Ovary (tissue), 9 donors: Measurements from ENCODE around the gene ERLEC1. TPM values are rescaled to one million over a fixed set of nuclear protein-coding genes. Genes with fewer than 3 reads are reported as not detected.
A peak's percentile ranks its signal among the peaks of the same experiment; 100 is the strongest.
"Not testable (repeated sequence)": the region's sequence is repeated elsewhere in the genome, so short reads cannot be mapped to it uniquely, and the experiment has no call there.

Experiments
- DNase-seq, 5 donors: peaks; one replicate each; pipeline ENCODE4 v3.0.0-alpha.2; 2019 to 2020
- H3K27ac ChIP-seq, 2 donors: fragments of 200-600 bp; one replicate each; pipeline versions ENCODE4 v1.5.1 to v1.8.0; 2019 to 2022
- H3K27me3 ChIP-seq: fragments of 200-600 bp; one replicate; pipeline ENCODE4 v1.8.0; 2022
- H3K36me3 ChIP-seq: fragments of 200-600 bp; sonication (generic); one replicate; pipeline ENCODE4 v1.5.1; 2019
- H3K4me1 ChIP-seq: one replicate; pipeline ENCODE4 v1.8.1; 2013; ENCODE audit warnings: mild to moderate bottlenecking, moderate library complexity; ENCODE audit not compliant: insufficient read depth
- H3K4me3 ChIP-seq: fragments of 200-600 bp; sonication (generic); one replicate; pipeline ENCODE4 v1.5.1; 2017
- H3K9me3 ChIP-seq, 2 donors: fragments of 200-600 bp in 1 of 2; sonication (generic) in 1 of 2; one replicate each; pipeline versions ENCODE4 v1.5.1 to v1.8.1; 2013 to 2019; ENCODE audit warnings: mild to moderate bottlenecking in 1 of 2, moderate library complexity in 1 of 2
- EP300 ChIP-seq: sonication (generic); formaldehyde crosslinking; IDR thresholded peaks from one replicate; pipeline ENCODE4 v1.6.1; 2017; ENCODE audit warnings: antibody characterized with exemption
- POLR2A ChIP-seq: fragments of 450-650 bp; IDR thresholded peaks from one replicate; pipeline ENCODE4 v1.6.1; 2017; ENCODE audit warnings: antibody characterized with exemption, mild to moderate bottlenecking, moderate library complexity
- WGBS, 3 donors: extraction: QIAGEN DNeasy Blood & Tissue Kit in 1 of 3; methylation state at CpG; one replicate each; pipeline versions ENCODE4 v1.1.5 to v1.1.7; 2013 to 2017; 5-methylcytosine and 5-hydroxymethylcytosine counted together
- intact Hi-C, 4 donors: fragments of 100-400 bp; cut with DNase I; formaldehyde crosslinking; loops; one replicate each; pipeline versions ENCODE4 v1.11.0 to v1.15.1; 2022 to 2023
- polyA plus RNA-seq, 2 donors: library from polyadenylated mRNA; stranded (reverse); fragments of 200-250 nt in 1 of 2; fragments of 350-450 nt in 1 of 2; fragmentation: Illumina TruSeq in 1 of 2; extraction: RNeasy Lipid Tissue Mini Kit (QIAGEN cat#74804) in 1 of 2; gene quantifications; one replicate each; pipeline ENCODE4 v1.2.3, GENCODE V29; 2013 to 2014
- total RNA-seq, 7 donors: library from RNA; depleted of rRNA in 2 of 7; stranded (reverse); fragments of >200 nt in 2 of 7; fragmentation: NEBNext Ultra II Directional in 3 of 7; extraction: Animal tissue kit (Norgen Biotek cat#: 25700) in 3 of 7; gene quantifications; one replicate each; pipeline versions ENCODE4 v1.1.0 to v1.2.4, GENCODE V29; 2016 to 2023
- TF ChIP-seq, protein P1 (sequence below), 3 donors: fragments of 450-650 bp in 2 of 3; fragments of 200-600 bp in 1 of 3; IDR thresholded peaks; one replicate each; pipeline versions ENCODE4 v1.5.1 to v1.8.0; 2016 to 2022; ENCODE audit warnings: antibody characterized with exemption in 3 of 3, mild to moderate bottlenecking in 1 of 3
- donor health status: DM: no; HTN: no; CAD: no; lungs with moderate emphysema.
- donor health status: DM: no; HTN: no; CAD: no.
- donor health status: Bipolar disorder and iron deficiency.
- donor health status: DM: yes; HTN: yes; CAD: no.
- donor health status: DM: no; HTN: no; CAD: no.
- donor health status: DM: yes; HTN: yes; CAD: no.

The ERLEC1 gene
- total and polyA plus RNA-seq, 9 donors: 33.0 to 109 (median 45.3) TPM

DNA sequence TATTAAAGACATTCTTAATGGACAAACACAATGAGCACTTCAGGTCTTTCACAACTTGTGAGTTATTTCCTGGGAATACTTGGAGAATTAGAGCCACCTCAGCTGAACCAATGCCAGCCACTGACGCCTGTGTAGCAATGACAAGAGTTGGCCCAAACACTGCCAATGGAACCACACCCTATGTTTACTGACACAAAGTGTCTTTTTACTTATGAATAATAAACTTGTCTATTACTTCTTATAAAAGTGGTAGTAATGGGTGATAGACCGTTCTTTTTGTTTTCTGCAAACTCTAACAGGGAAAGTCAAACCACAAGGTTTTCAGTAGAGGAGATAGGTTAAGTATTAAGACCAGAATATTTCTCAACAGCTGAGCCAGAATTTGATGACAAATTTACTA is 31.7 kb upstream of the ERLEC1 start:
- no peak overlapping the region for H3K27ac ChIP-seq
- H3K27me3 ChIP-seq: no peaks in the 10 kb centered on the region
- TF ChIP-seq, protein P1, sequence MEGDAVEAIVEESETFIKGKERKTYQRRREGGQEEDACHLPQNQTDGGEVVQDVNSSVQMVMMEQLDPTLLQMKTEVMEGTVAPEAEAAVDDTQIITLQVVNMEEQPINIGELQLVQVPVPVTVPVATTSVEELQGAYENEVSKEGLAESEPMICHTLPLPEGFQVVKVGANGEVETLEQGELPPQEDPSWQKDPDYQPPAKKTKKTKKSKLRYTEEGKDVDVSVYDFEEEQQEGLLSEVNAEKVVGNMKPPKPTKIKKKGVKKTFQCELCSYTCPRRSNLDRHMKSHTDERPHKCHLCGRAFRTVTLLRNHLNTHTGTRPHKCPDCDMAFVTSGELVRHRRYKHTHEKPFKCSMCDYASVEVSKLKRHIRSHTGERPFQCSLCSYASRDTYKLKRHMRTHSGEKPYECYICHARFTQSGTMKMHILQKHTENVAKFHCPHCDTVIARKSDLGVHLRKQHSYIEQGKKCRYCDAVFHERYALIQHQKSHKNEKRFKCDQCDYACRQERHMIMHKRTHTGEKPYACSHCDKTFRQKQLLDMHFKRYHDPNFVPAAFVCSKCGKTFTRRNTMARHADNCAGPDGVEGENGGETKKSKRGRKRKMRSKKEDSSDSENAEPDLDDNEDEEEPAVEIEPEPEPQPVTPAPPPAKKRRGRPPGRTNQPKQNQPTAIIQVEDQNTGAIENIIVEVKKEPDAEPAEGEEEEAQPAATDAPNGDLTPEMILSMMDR (IDR thresholded peaks at IDR 0.05): no peak
- TF ChIP-seq EP300 (no peak), POLR2A (no peak)
- H3K36me3 ChIP-seq: no peaks in the 10 kb centered on the region
- 88 to 93% (median 89%) methylated on average over 2 of the region's 2 CpGs for WGBS, 3 donors
- intact Hi-C loops: no loop called here
- H3K9me3 ChIP-seq: no peaks in the 10 kb centered on the region
- H3K4me1 ChIP-seq: no peaks in the 10 kb centered on the region
- H3K4me3 ChIP-seq: no peak overlapping the region
- DNase-seq: no peak

DNA sequence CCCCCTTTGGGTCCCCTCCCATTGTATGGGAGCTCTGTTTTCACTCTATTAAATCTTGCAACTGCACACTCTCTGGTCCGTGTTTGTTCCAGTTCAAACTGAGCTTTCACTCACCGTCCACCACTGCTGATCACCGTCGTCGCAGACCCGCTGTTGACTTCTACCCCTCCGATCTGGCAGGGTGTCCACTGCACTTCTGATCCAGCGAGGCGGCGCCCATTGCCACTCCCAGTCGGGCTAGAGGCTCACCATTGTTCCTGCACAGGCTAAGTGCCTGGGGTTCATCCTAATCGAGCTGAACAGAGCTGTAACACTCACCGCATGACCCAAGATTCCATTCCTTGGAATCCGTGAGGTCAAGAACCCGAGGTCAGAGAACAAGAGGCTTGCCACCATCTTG is 30.2 kb upstream of the ERLEC1 start:
- no peaks in the 10 kb centered on the region for H3K27me3 ChIP-seq
- H3K36me3 ChIP-seq: no peaks in the 10 kb centered on the region
- H3K4me3 ChIP-seq: no peak overlapping the region
- H3K27ac ChIP-seq: no peak overlapping the region
- no peaks in the 10 kb centered on the region for H3K4me1 ChIP-seq
- no peaks in the 10 kb centered on the region for H3K9me3 ChIP-seq
- no peak for DNase-seq
- intact Hi-C loops: no loop called here
- 97 to 99% (median 98%) methylated on average over 15 of the region's 15 CpGs for WGBS, 3 donors
- TF ChIP-seq, protein P1 (IDR thresholded peaks at IDR 0.05): no peak
- TF ChIP-seq POLR2A (no peak), EP300 (no peak)

DNA sequence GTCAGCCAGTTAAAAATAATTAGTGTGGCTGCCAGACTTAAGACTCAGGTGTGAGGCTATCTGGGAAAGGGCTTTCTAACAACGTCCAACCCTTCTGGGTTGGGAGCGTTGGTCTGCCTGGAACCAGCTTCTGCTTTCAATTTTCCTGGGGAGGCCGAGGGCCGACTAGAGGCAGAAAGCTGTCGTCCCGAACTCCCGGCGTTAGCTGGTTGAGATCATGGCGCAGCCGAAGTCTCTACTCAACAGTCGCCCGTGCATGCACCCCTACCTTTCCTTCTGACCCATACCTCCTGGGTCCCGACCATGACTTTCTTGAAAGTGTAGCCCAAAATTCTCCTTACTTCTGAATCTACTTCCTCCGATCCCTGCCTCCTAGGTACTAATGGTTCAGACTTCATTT is 29.6 kb upstream of the ERLEC1 start:
- not testable (repeated sequence) for DNase-seq

DNA sequence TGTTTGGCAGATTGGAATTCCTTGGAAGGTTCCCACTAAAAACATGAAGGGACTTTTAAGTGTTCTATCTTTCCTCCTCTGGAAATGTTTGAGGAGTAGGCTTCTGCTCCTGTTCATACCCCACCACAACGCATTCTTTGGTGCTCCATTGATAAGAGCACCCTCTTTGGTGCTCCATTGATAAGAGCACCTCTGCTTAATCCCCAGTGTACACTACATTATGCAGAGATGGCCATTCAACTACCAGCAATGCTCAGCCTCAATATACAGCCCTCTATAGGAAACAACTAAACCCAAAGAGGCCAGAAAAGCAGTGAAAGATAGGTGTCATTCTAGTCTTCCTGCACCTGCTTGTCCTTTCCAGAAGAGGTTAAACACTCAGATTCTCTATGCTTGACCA is 21.1 kb upstream of the ERLEC1 start:
- no peaks in the 10 kb centered on the region for H3K36me3 ChIP-seq
- H3K27ac ChIP-seq: no peak overlapping the region
- H3K4me3 ChIP-seq: no peak overlapping the region
- no peaks in the 10 kb centered on the region for H3K4me1 ChIP-seq
- H3K9me3 ChIP-seq: no peaks in the 10 kb centered on the region
- TF ChIP-seq EP300 (no peak), POLR2A (no peak)
- TF ChIP-seq, protein P1 (IDR thresholded peaks at IDR 0.05): no peak
- DNase-seq: no peak
- WGBS, 3 donors: 84 to 97% (median 97%) methylated on average over 1 of the region's 1 CpG
- H3K27me3 ChIP-seq: no peaks in the 10 kb centered on the region
- intact Hi-C loops: no loop called here

More for the DNA sequence above, 29.6 kb upstream of the ERLEC1 start:
- H3K27me3 ChIP-seq, H3K4me1 ChIP-seq, H3K9me3 ChIP-seq, H3K36me3 ChIP-seq, intact Hi-C loops, H3K4me3 ChIP-seq, H3K27ac ChIP-seq: not testable (repeated sequence)
- WGBS, 3 donors: 97 to 99% (median 98%) methylated on average over 14 of the region's 14 CpGs

DNA sequence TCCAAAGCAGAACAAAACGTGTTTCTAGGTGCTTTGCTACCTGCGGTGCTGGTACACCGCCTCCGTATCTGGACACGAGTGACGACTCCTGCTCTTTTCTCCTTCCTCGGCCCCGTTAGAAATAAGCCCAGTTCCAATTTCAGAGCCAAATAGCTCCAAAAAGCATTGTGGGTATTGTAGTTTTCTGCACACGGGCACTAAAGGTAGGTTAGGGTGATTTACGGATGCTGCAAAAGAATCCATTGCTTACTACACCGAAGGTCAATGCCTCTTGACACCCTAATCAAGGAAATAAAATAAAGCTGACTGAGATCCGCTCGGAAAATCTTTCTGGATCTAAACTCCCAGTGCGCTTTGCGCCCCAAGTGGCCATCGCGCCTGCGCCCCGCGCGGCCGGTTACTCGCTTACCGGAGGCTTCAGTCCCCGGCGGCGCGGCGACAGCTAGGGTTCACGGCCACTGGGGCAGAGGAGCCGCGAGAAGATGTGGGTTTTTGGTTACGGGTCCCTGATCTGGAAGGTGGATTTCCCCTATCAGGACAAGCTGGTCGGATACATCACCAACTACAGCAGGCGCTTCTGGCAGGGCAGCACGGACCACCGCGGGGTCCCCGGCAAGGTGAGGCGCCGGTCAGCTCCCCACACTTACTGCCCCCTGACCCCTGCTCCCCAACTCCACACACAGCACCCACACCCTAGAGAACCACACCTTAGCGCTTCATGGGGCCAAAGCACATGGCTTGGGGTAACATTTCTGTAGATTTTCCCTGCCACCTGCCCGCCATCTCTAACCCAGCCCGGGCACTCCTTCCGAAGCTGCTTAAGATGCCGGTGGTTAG is 19.2 kb upstream of the ERLEC1 start, which contains the start of gene CHAC2:
Gene CHAC2, plus strand, starts transcription at position 400 of the 837 bp plus-strand sequence. Its CDS starts 83 bp downstream, at position 483.
- intact Hi-C loops: no loop called here
- TF ChIP-seq, protein P1 (IDR thresholded peaks at IDR 0.05): peak; percentile 41 to 56 (median 49)
- no peak for TF ChIP-seq EP300
- peak; percentile 74 to 85 (median 79) for DNase-seq
- Histone ChIP-seq H3K27me3 (no peaks in the 10 kb centered on the region), H3K4me1 (no peaks in the 10 kb centered on the region), H3K36me3 (no peaks in the 10 kb centered on the region), H3K4me3 (peak within 1 kb of the TSS; percentile 75), H3K27ac (peak within 1 kb of the TSS in 1 of 2 donors; percentile 59), H3K9me3 (no peaks in the 10 kb centered on the region)
- WGBS, 3 donors: 0 to 1% (median 0%) methylated on average over 46 of the region's 46 CpGs
